ENCODE measurements around the gene KRTAP4-5.
"Not testable (repeated sequence)": the region's sequence is repeated elsewhere in the genome, so short reads cannot be mapped to it uniquely, and the experiment has no call there.

KRTAP4-5 gene

GRCh38 chr17:41148971-41149651, 514 bp downstream of the KRTAP4-5 start:
- not testable (repeated sequence) for DNase-seq; H3K4me1 ChIP-seq (ENCODE audit: control insufficient read depth, insufficient read depth, low read length, poor library complexity, severe bottlenecking); H3K9me3 ChIP-seq (ENCODE audit: control insufficient read depth, low read length); H3K27ac ChIP-seq (ENCODE audit: insufficient read depth, low read length, poor library complexity, severe bottlenecking); H3K4me3 ChIP-seq (ENCODE audit: insufficient read depth, low read depth, low read length, poor library complexity, severe bottlenecking); H3K36me3 ChIP-seq (ENCODE audit: control insufficient read depth, insufficient read depth, low read length); H3K27me3 ChIP-seq (replicated peaks; ENCODE audit: control insufficient read depth, insufficient read depth, low read length, poor library complexity, severe bottlenecking)

- H3K4me3 ChIP-seq (ENCODE audit: insufficient read depth, low read depth, low read length, poor library complexity, severe bottlenecking), result no peak overlapping the region
- no peaks in the 10 kb centered on the region for H3K9me3 ChIP-seq (ENCODE audit: control insufficient read depth, low read length)
- H3K36me3 ChIP-seq (ENCODE audit: control insufficient read depth, insufficient read depth, low read length), result no peaks in the 10 kb centered on the region
- DNase-seq, result no peak
- H3K4me1 ChIP-seq (ENCODE audit: control insufficient read depth, insufficient read depth, low read length, poor library complexity, severe bottlenecking), result no peaks in the 10 kb centered on the region
- H3K27ac ChIP-seq (ENCODE audit: insufficient read depth, low read length, poor library complexity, severe bottlenecking), result no peak overlapping the region
- H3K27me3 ChIP-seq (replicated peaks; ENCODE audit: control insufficient read depth, insufficient read depth, low read length, poor library complexity, severe bottlenecking), result no peaks in the 10 kb centered on the region
These were observed 2.0 kb downstream of the KRTAP4-5 start for GRCh38 chr17:41147531-41148204.

- H3K27me3 ChIP-seq (replicated peaks; ENCODE audit: control insufficient read depth, insufficient read depth, low read length, poor library complexity, severe bottlenecking), result no peaks in the 10 kb centered on the region
- H3K36me3 ChIP-seq (ENCODE audit: control insufficient read depth, insufficient read depth, low read length), result no peaks in the 10 kb centered on the region
- no peak overlapping the region for H3K27ac ChIP-seq (ENCODE audit: insufficient read depth, low read length, poor library complexity, severe bottlenecking)
- H3K9me3 ChIP-seq (ENCODE audit: control insufficient read depth, low read length), result no peaks in the 10 kb centered on the region
- DNase-seq, result no peak
- H3K4me1 ChIP-seq (ENCODE audit: control insufficient read depth, insufficient read depth, low read length, poor library complexity, severe bottlenecking), result no peaks in the 10 kb centered on the region
- H3K4me3 ChIP-seq (ENCODE audit: insufficient read depth, low read depth, low read length, poor library complexity, severe bottlenecking), result no peak overlapping the region
These were observed 4.4 kb downstream of the KRTAP4-5 start for GRCh38 chr17:41145261-41145660.

GRCh38 chr17:41144846-41145245, 4.8 kb downstream of the KRTAP4-5 start:
- DNase-seq, result no peak
- H3K9me3 ChIP-seq (ENCODE audit: control insufficient read depth, low read length), result no peaks in the 10 kb centered on the region
- no peaks in the 10 kb centered on the region for H3K27me3 ChIP-seq (replicated peaks; ENCODE audit: control insufficient read depth, insufficient read depth, low read length, poor library complexity, severe bottlenecking)
- no peak overlapping the region for H3K4me3 ChIP-seq (ENCODE audit: insufficient read depth, low read depth, low read length, poor library complexity, severe bottlenecking)
- H3K36me3 ChIP-seq (ENCODE audit: control insufficient read depth, insufficient read depth, low read length), result no peaks in the 10 kb centered on the region
- no peak overlapping the region for H3K27ac ChIP-seq (ENCODE audit: insufficient read depth, low read length, poor library complexity, severe bottlenecking)
- H3K4me1 ChIP-seq (ENCODE audit: control insufficient read depth, insufficient read depth, low read length, poor library complexity, severe bottlenecking), result no peaks in the 10 kb centered on the region

GRCh38 chr17:41141361-41141760, 8.3 kb downstream of the KRTAP4-5 start:
- no peaks in the 10 kb centered on the region for H3K4me1 ChIP-seq (ENCODE audit: control insufficient read depth, insufficient read depth, low read length, poor library complexity, severe bottlenecking)
- H3K36me3 ChIP-seq (ENCODE audit: control insufficient read depth, insufficient read depth, low read length), result no peaks in the 10 kb centered on the region
- no peak overlapping the region for H3K27ac ChIP-seq (ENCODE audit: insufficient read depth, low read length, poor library complexity, severe bottlenecking)
- no peak for DNase-seq
- H3K4me3 ChIP-seq (ENCODE audit: insufficient read depth, low read depth, low read length, poor library complexity, severe bottlenecking), result no peak overlapping the region
- no peaks in the 10 kb centered on the region for H3K27me3 ChIP-seq (replicated peaks; ENCODE audit: control insufficient read depth, insufficient read depth, low read length, poor library complexity, severe bottlenecking)
- H3K9me3 ChIP-seq (ENCODE audit: control insufficient read depth, low read length), result no peaks in the 10 kb centered on the region

GRCh38 chr17:41140360-41141131, 9.1 kb downstream of the KRTAP4-5 start, which contains the start of gene KRTAP4-6:
Gene KRTAP4-6 (minus strand): TSS chr17:41140544. CDS start chr17:41140487, 57 bp downstream.
- H3K27ac ChIP-seq (ENCODE audit: insufficient read depth, low read length, poor library complexity, severe bottlenecking), result no peak within 1 kb of the TSS
- H3K9me3 ChIP-seq (ENCODE audit: control insufficient read depth, low read length), result no peaks in the 10 kb centered on the region
- H3K27me3 ChIP-seq (replicated peaks; ENCODE audit: control insufficient read depth, insufficient read depth, low read length, poor library complexity, severe bottlenecking), result no peaks in the 10 kb centered on the region
- no peaks in the 10 kb centered on the region for H3K36me3 ChIP-seq (ENCODE audit: control insufficient read depth, insufficient read depth, low read length)
- no peak within 1 kb of the TSS for H3K4me3 ChIP-seq (ENCODE audit: insufficient read depth, low read depth, low read length, poor library complexity, severe bottlenecking)
- DNase-seq, result no peak
- H3K4me1 ChIP-seq (ENCODE audit: control insufficient read depth, insufficient read depth, low read length, poor library complexity, severe bottlenecking), result no peaks in the 10 kb centered on the region

- H3K9me3 ChIP-seq (ENCODE audit: control insufficient read depth, low read length); H3K27ac ChIP-seq (ENCODE audit: insufficient read depth, low read length, poor library complexity, severe bottlenecking); H3K36me3 ChIP-seq (ENCODE audit: control insufficient read depth, insufficient read depth, low read length); H3K4me1 ChIP-seq (ENCODE audit: control insufficient read depth, insufficient read depth, low read length, poor library complexity, severe bottlenecking); H3K4me3 ChIP-seq (ENCODE audit: insufficient read depth, low read depth, low read length, poor library complexity, severe bottlenecking); DNase-seq; H3K27me3 ChIP-seq (replicated peaks; ENCODE audit: control insufficient read depth, insufficient read depth, low read length, poor library complexity, severe bottlenecking): not testable (repeated sequence)
These were observed 9.8 kb downstream of the KRTAP4-5 start for GRCh38 chr17:41139865-41140264.

GRCh38 chr17:41133880-41134735, 15.5 kb downstream of the KRTAP4-5 start:
- Histone ChIP-seq H3K4me1 (ENCODE audit: control insufficient read depth, insufficient read depth, low read length, poor library complexity, severe bottlenecking) (peaks cover 6% of the 10 kb centered on the region), H3K27me3 (replicated peaks; ENCODE audit: control insufficient read depth, insufficient read depth, low read length, poor library complexity, severe bottlenecking) (no peaks in the 10 kb centered on the region), H3K27ac (ENCODE audit: insufficient read depth, low read length, poor library complexity, severe bottlenecking) (no peak overlapping the region), H3K4me3 (ENCODE audit: insufficient read depth, low read depth, low read length, poor library complexity, severe bottlenecking) (no peak overlapping the region), H3K36me3 (ENCODE audit: control insufficient read depth, insufficient read depth, low read length) (no peaks in the 10 kb centered on the region), H3K9me3 (ENCODE audit: control insufficient read depth, low read length) (no peaks in the 10 kb centered on the region)
- no peak for DNase-seq

- Histone ChIP-seq H3K27ac (ENCODE audit: insufficient read depth, low read length, poor library complexity, severe bottlenecking) (no peak overlapping the region), H3K4me3 (ENCODE audit: insufficient read depth, low read depth, low read length, poor library complexity, severe bottlenecking) (no peak overlapping the region), H3K27me3 (replicated peaks; ENCODE audit: control insufficient read depth, insufficient read depth, low read length, poor library complexity, severe bottlenecking) (no peaks in the 10 kb centered on the region), H3K9me3 (ENCODE audit: control insufficient read depth, low read length) (no peaks in the 10 kb centered on the region), H3K36me3 (ENCODE audit: control insufficient read depth, insufficient read depth, low read length) (no peaks in the 10 kb centered on the region), H3K4me1 (ENCODE audit: control insufficient read depth, insufficient read depth, low read length, poor library complexity, severe bottlenecking) (peaks cover 6% of the 10 kb centered on the region)
- DNase-seq, result no peak
These were observed 17.6 kb downstream of the KRTAP4-5 start for GRCh38 chr17:41131979-41132378.
